Measurements from ENCODE around the gene SGCA. TPM values are rescaled to one million over a fixed set of nuclear protein-coding genes. Genes with fewer than 3 reads are reported as not detected.

The SGCA gene
- total and polyA plus RNA-seq, 2 of the 8 experiments (the other 6 are each of a cell fraction or from before 2014, with no cell fraction given): 0.12 TPM; not detected in 1

- TF ChIP-seq RXRA (IDR thresholded peaks at IDR 0.05; ENCODE audit: insufficient read depth, low read depth, low read length) (no peak), SUZ12 (IDR thresholded peaks at IDR 0.05; ENCODE audit: low read length) (no peak), KDM1A (IDR thresholded peaks at IDR 0.05; ENCODE audit: borderline replicate concordance, low read length) (no peak)
Observed at GRCh38 chr17:50218771-50219315, 53.0 kb downstream of the SGCA start (continued).
